Endodermal cell (in vitro differentiated cells): ENCODE results near the gene ADAMTS16. TPM values are rescaled to one million over a fixed set of nuclear protein-coding genes. Genes with fewer than 3 reads are reported as not detected.

Experiments
- DNase-seq: peaks from one replicate; pipeline ENCODE4 v3.0.0-alpha.2; 2017
- H3K27ac ChIP-seq: 2 replicates; pipeline ENCODE4 v1.5.1; 2013; ENCODE audit warnings: mild to moderate bottlenecking, low read depth, low read length, moderate library complexity
- H3K27me3 ChIP-seq: 2 replicates; pipeline ENCODE4 v1.6.1; 2013; ENCODE audit warnings: mild to moderate bottlenecking, low read length, moderate library complexity; ENCODE audit not compliant: insufficient read depth, control insufficient read depth, poor library complexity, severe bottlenecking
- H3K36me3 ChIP-seq: 2 replicates; pipeline ENCODE4 v1.7.0; 2013; ENCODE audit warnings: mild to moderate bottlenecking, low read length, moderate library complexity; ENCODE audit not compliant: control insufficient read depth, insufficient read depth
- H3K4me1 ChIP-seq: one replicate; pipeline ENCODE4 v1.7.0; 2013; ENCODE audit warnings: low read length; ENCODE audit not compliant: control insufficient read depth, insufficient read depth
- H3K4me3 ChIP-seq: 2 replicates; pipeline ENCODE4 v1.5.1; 2013; ENCODE audit warnings: mild to moderate bottlenecking, low read length, moderate library complexity
- H3K9ac ChIP-seq: 2 replicates; pipeline ENCODE4 v1.6.1; 2013; ENCODE audit warnings: mild to moderate bottlenecking, low read length, moderate library complexity; ENCODE audit not compliant: poor library complexity, severe bottlenecking; ENCODE audit errors: extremely low read depth
- H3K9me3 ChIP-seq: 2 replicates; pipeline ENCODE4 v1.6.1; 2013; ENCODE audit warnings: mild to moderate bottlenecking, low read length, moderate library complexity; ENCODE audit not compliant: control insufficient read depth
- H3K27ac Mint-ChIP-seq: 2 replicates; pipeline ENCODE4 v1.8.0; 2020; ENCODE audit warnings: mixed read lengths
- H3K27me3 Mint-ChIP-seq: 2 replicates; pipeline ENCODE4 v1.8.0; 2021; ENCODE audit warnings: mild to moderate bottlenecking, mixed read lengths; ENCODE audit not compliant: insufficient read depth
- H3K36me3 Mint-ChIP-seq: 2 replicates; pipeline ENCODE4 v1.8.0; 2020; ENCODE audit warnings: low read depth, mixed read lengths
- H3K4me1 Mint-ChIP-seq: 2 replicates; pipeline ENCODE4 v1.8.0; 2020; ENCODE audit warnings: mixed read lengths
- H3K4me3 Mint-ChIP-seq: 2 replicates; pipeline ENCODE4 v1.8.0; 2020; ENCODE audit warnings: mild to moderate bottlenecking, moderate library complexity, mixed read lengths
- H3K9me3 Mint-ChIP-seq: 2 replicates; pipeline ENCODE4 v1.8.0; 2020; ENCODE audit warnings: mild to moderate bottlenecking, mixed read lengths
- CTCF ChIP-seq: fragments of 200-600 bp; sonication (generic); conservative IDR thresholded peaks from 2 replicates; pipeline ENCODE4 v1.5.0; 2021; ENCODE audit warnings: antibody characterized with exemption, mild to moderate bottlenecking
- WGBS, 2 experiments: methylation state at CpG; one replicate each; pipeline versions ENCODE4 v1.1.5 to v1.1.7; 2013; ENCODE audit warnings: missing lambda C conversion rate in 2 of 2, mixed read lengths in 1 of 2; ENCODE audit not compliant: insufficient coverage in 1 of 2, insufficient read length in 1 of 2; 5-methylcytosine and 5-hydroxymethylcytosine counted together
- total RNA-seq, 2 donors: library from RNA; stranded (reverse); fragmentation: NEBNext Ultra II Directional in 1 of 2; extraction: Animal tissue kit (Norgen Biotek cat#: 25700) in 1 of 2; gene quantifications; 2 replicates in 1 of 2; 3 replicates in 1 of 2; pipeline ENCODE4 v1.2.1, GENCODE V29; 2021

ADAMTS16 gene
- total RNA-seq, 2 donors from 2014 or later = 0.77 to 7.4 TPM

- Histone ChIP-seq H3K27me3 (no peaks in the 10 kb centered on the region), H3K4me3 (no peak overlapping the region), H3K9ac (no peak overlapping the region), H3K4me1 (no peaks in the 10 kb centered on the region), H3K27ac (no peak overlapping the region), H3K36me3 (no peaks in the 10 kb centered on the region), H3K9me3 (no peaks in the 10 kb centered on the region)
- TF ChIP-seq CTCF = no peak
- no peaks in the 10 kb centered on the region for H3K9me3 Mint-ChIP-seq
- H3K4me3 Mint-ChIP-seq = no peak overlapping the region
- no peak overlapping the region for H3K27ac Mint-ChIP-seq
- DNase-seq = no peak
- H3K27me3 Mint-ChIP-seq = no peaks in the 10 kb centered on the region
- WGBS, 2 experiments = 59 to 67% methylated on average over 3 of the region's 3 CpGs
- H3K4me1 Mint-ChIP-seq = peaks cover 7% of the 10 kb centered on the region
- H3K36me3 Mint-ChIP-seq = no peaks in the 10 kb centered on the region
Measured at GRCh38 chr5:5124231-5124630, 15.9 kb upstream of the ADAMTS16 start.

- no peaks in the 10 kb centered on the region for H3K36me3 Mint-ChIP-seq
- no peak overlapping the region for H3K4me3 Mint-ChIP-seq
- H3K27me3 Mint-ChIP-seq = no peaks in the 10 kb centered on the region
- Histone ChIP-seq H3K27me3 (no peaks in the 10 kb centered on the region), H3K4me3 (no peak overlapping the region), H3K36me3 (no peaks in the 10 kb centered on the region), H3K4me1 (no peaks in the 10 kb centered on the region), H3K9ac (no peak overlapping the region), H3K9me3 (no peaks in the 10 kb centered on the region), H3K27ac (no peak overlapping the region)
- TF ChIP-seq CTCF = no peak
- DNase-seq = no peak
- 92 to 94% methylated on average over 3 to 7 of the region's 7 CpGs for WGBS, 2 experiments
- H3K9me3 Mint-ChIP-seq = no peaks in the 10 kb centered on the region
- no peak overlapping the region for H3K27ac Mint-ChIP-seq
- H3K4me1 Mint-ChIP-seq = no peaks in the 10 kb centered on the region
Measured at GRCh38 chr5:5126444-5126843, 13.7 kb upstream of the ADAMTS16 start.

GRCh38 chr5:5128766-5129165 is 11.4 kb upstream of the ADAMTS16 start:
- Histone ChIP-seq H3K4me1 (no peaks in the 10 kb centered on the region), H3K9me3 (peaks cover 2% of the 10 kb centered on the region), H3K27me3 (no peaks in the 10 kb centered on the region), H3K9ac (no peak overlapping the region), H3K36me3 (no peaks in the 10 kb centered on the region), H3K4me3 (no peak overlapping the region), H3K27ac (no peak overlapping the region)
- no peaks in the 10 kb centered on the region for H3K27me3 Mint-ChIP-seq
- no peaks in the 10 kb centered on the region for H3K4me1 Mint-ChIP-seq
- H3K36me3 Mint-ChIP-seq = peaks cover under 1% of the 10 kb centered on the region
- no peak overlapping the region for H3K4me3 Mint-ChIP-seq
- H3K9me3 Mint-ChIP-seq = peaks cover 4% of the 10 kb centered on the region
- no peak for TF ChIP-seq CTCF
- WGBS, 2 experiments = 86 to 95% methylated on average over 1 to 7 of the region's 8 CpGs
- H3K27ac Mint-ChIP-seq = no peak overlapping the region
- DNase-seq = no peak
